Loucy (cell line): ENCODE results near the gene STK36.

Experiments used
- H2AFZ ChIP-seq: fragments of 200-600 bp; sonication (generic); 2 replicates; pipeline ENCODE4 v1.6.0; 2016; ENCODE audit warnings: antibody characterized with exemption, mild to moderate bottlenecking, low read length, moderate library complexity
- H3F3A ChIP-seq: fragments of 200-600 bp; 2 replicates; pipeline ENCODE4 v1.6.0; 2016; ENCODE audit warnings: antibody characterized with exemption, low read depth, mild to moderate bottlenecking
- H3K27me3 ChIP-seq: fragments of 200-600 bp; sonication (generic); 2 replicates; pipeline ENCODE4 v1.6.1; 2014; ENCODE audit warnings: low read length, mild to moderate bottlenecking; ENCODE audit not compliant: insufficient read depth, poor library complexity, severe bottlenecking
- H3K36me3 ChIP-seq: fragments of 200-600 bp; sonication (generic); 2 replicates; pipeline ENCODE4 v1.6.1; 2016; ENCODE audit warnings: low read length; ENCODE audit not compliant: insufficient read depth
- H3K4me1 ChIP-seq: fragments of 200-600 bp; sonication (generic); 2 replicates; pipeline ENCODE4 v1.5.1; 2014; ENCODE audit warnings: low read length, mild to moderate bottlenecking; ENCODE audit not compliant: insufficient read depth, poor library complexity, severe bottlenecking
- H3K4me2 ChIP-seq: fragments of 200-600 bp; sonication (generic); 2 replicates; pipeline ENCODE4 v1.6.0; 2014; ENCODE audit warnings: antibody characterized with exemption, low read length, low read depth, mild to moderate bottlenecking; ENCODE audit not compliant: poor library complexity, severe bottlenecking
- H3K4me3 ChIP-seq: fragments of 200-600 bp; sonication (generic); 2 replicates; pipeline ENCODE4 v1.5.1; 2014; ENCODE audit warnings: low read length, mild to moderate bottlenecking, mixed read lengths; ENCODE audit not compliant: poor library complexity, severe bottlenecking
- H3K79me2 ChIP-seq: fragments of 200-600 bp; sonication (generic); 2 replicates; pipeline ENCODE4 v1.6.1; 2014; ENCODE audit warnings: low read length; ENCODE audit not compliant: insufficient read depth
- H3K9ac ChIP-seq: fragments of 200-600 bp; sonication (generic); 2 replicates; pipeline ENCODE4 v1.6.0; 2014; ENCODE audit warnings: mild to moderate bottlenecking, low read depth, low read length, moderate library complexity; ENCODE audit not compliant: poor library complexity, severe bottlenecking
- H3K9me2 ChIP-seq: fragments of 200-600 bp; sonication (generic); replicated peaks from 2 replicates; pipeline ENCODE4 v1.6.1; 2016; ENCODE audit warnings: low read depth, low read length, mixed read lengths
- H3K9me3 ChIP-seq: fragments of 200-600 bp; sonication (generic); 2 replicates; pipeline ENCODE4 v1.6.1; 2014; ENCODE audit warnings: mild to moderate bottlenecking, antibody characterized with exemption, low read length, low read depth; ENCODE audit not compliant: insufficient read depth
- H4K20me1 ChIP-seq: fragments of 200-600 bp; sonication (generic); 2 replicates; pipeline ENCODE4 v1.6.0; 2014; ENCODE audit warnings: antibody characterized with exemption, low read length, mild to moderate bottlenecking; ENCODE audit not compliant: insufficient read depth, poor library complexity, severe bottlenecking
- CTCF ChIP-seq: fragments of 200-600 bp; sonication (generic); conservative IDR thresholded peaks from 2 replicates; pipeline ENCODE4 v1.5.1; 2014; ENCODE audit warnings: mild to moderate bottlenecking, antibody characterized with exemption, low read length
- EZH2phosphoT487 ChIP-seq: fragments of 200-600 bp; IDR thresholded peaks from 2 replicates; pipeline ENCODE4 v1.6.1; 2018; ENCODE audit warnings: antibody characterized with exemption, mild to moderate bottlenecking, moderate library complexity, borderline replicate concordance

Gene STK36

GRCh38 chr2:218720048-218721041 lies 48.5 kb downstream of the STK36 start:
- TF ChIP-seq CTCF (no peak), EZH2phosphoT487 (no peak)
- peaks cover 19% of the 10 kb centered on the region for H3K4me1 ChIP-seq
- H3K4me3 ChIP-seq = no peak overlapping the region
- no peak overlapping the region for H2AFZ ChIP-seq
- H3K79me2 ChIP-seq = peaks cover 33% of the 10 kb centered on the region; the same call in 1 of the 2 replicates
- no peaks in the 10 kb centered on the region for H4K20me1 ChIP-seq
- no peaks in the 10 kb centered on the region for H3K9me2 ChIP-seq
- H3K4me2 ChIP-seq = no peak overlapping the region
- H3K9ac ChIP-seq = no peak overlapping the region
- H3K27me3 ChIP-seq = no peaks in the 10 kb centered on the region
- no peaks in the 10 kb centered on the region; the same call in 1 of the 2 replicates for H3F3A ChIP-seq
- H3K9me3 ChIP-seq = no peaks in the 10 kb centered on the region
- H3K36me3 ChIP-seq = no peaks in the 10 kb centered on the region; the same call in 1 of the 2 replicates

- H3K79me2 ChIP-seq = peaks cover 40% of the 10 kb centered on the region; the same call in 1 of the 2 replicates
- no peaks in the 10 kb centered on the region for H3K9me2 ChIP-seq
- H3K36me3 ChIP-seq = no peaks in the 10 kb centered on the region
- no peaks in the 10 kb centered on the region; the same call in 1 of the 2 replicates for H3F3A ChIP-seq
- H3K4me2 ChIP-seq = no peak overlapping the region
- no peaks in the 10 kb centered on the region for H4K20me1 ChIP-seq
- peaks cover 19% of the 10 kb centered on the region for H3K4me1 ChIP-seq
- no peak overlapping the region for H3K9ac ChIP-seq
- peaks cover 7% of the 10 kb centered on the region; the same call in 1 of the 2 replicates for H3K9me3 ChIP-seq
- H2AFZ ChIP-seq = no peak overlapping the region
- no peak for TF ChIP-seq CTCF
- TF ChIP-seq EZH2phosphoT487 = no peak
- no peaks in the 10 kb centered on the region for H3K27me3 ChIP-seq
- H3K4me3 ChIP-seq = no peak overlapping the region
Measured at GRCh38 chr2:218721488-218721887, 49.6 kb downstream of the STK36 start.

- peaks cover 42% of the 10 kb centered on the region; the same call in 1 of the 2 replicates for H3K79me2 ChIP-seq
- no peak for TF ChIP-seq EZH2phosphoT487
- TF ChIP-seq CTCF = no peak
- H3K36me3 ChIP-seq = 0 out of 2 replicates have a peak, but pooled peaks cover under 1% of the 10 kb centered on the region
- no peaks in the 10 kb centered on the region; the same call in 1 of the 2 replicates for H3F3A ChIP-seq
- no peaks in the 10 kb centered on the region for H3K9me2 ChIP-seq
- no peak overlapping the region for H3K4me2 ChIP-seq
- H4K20me1 ChIP-seq = no peaks in the 10 kb centered on the region
- peaks cover 11% of the 10 kb centered on the region; the same call in 1 of the 2 replicates for H3K9me3 ChIP-seq
- peaks cover 17% of the 10 kb centered on the region for H3K4me1 ChIP-seq
- H2AFZ ChIP-seq = no peak overlapping the region
- no peaks in the 10 kb centered on the region for H3K27me3 ChIP-seq
- no peak overlapping the region for H3K9ac ChIP-seq
- no peak overlapping the region for H3K4me3 ChIP-seq
Measured at GRCh38 chr2:218721934-218722333, 50.0 kb downstream of the STK36 start.
